B cell (primary cell): ENCODE results near the gene SNX32. TPM values are rescaled to one million over a fixed set of nuclear protein-coding genes. Genes with fewer than 3 reads are reported as not detected.

ENCODE experiments used
- ATAC-seq: fragments of 200-7000 bp; cut with Tn5 transposase; one replicate; pipeline ENCODE4 v1.10.0; 2021; ENCODE audit warnings: low read depth, mild to moderate bottlenecking, moderate number of reproducible peaks, moderate library complexity
- CTCF ChIA-PET: fragments of 350-600 bp; sonication (Branson Sonifier 250); formaldehyde crosslinking; loops from one replicate; lab custom pipeline; 2021; ENCODE audit warnings: antibody characterized with exemption, inconsistent platforms; lab: Charles Lee
- POLR2A ChIA-PET: fragments of 350-600 bp; sonication (Branson Sonifier 250); formaldehyde crosslinking; loops from one replicate; lab custom pipeline; 2021; ENCODE audit warnings: antibody characterized with exemption; lab: Charles Lee
- DNase-seq: peaks from one replicate; pipeline ENCODE4 v3.0.0; 2013
- H2AFZ ChIP-seq: 2 replicates; pipeline ENCODE4 v1.6.1; 2012; ENCODE audit warnings: mild to moderate bottlenecking, low read depth, low read length; ENCODE audit not compliant: insufficient read depth, poor library complexity, severe bottlenecking
- H3K27ac ChIP-seq, 2 donors: 1 replicate in 1 of 2; 2 replicates in 1 of 2; pipeline ENCODE4 v1.5.1; 2012 to 2013; ENCODE audit warnings: low read length in 2 of 2, mild to moderate bottlenecking in 2 of 2, moderate library complexity in 1 of 2
- H3K27me3 ChIP-seq, 4 experiments: fragments of 200-600 bp in 1 of 4; sonication (generic) in 1 of 4; replicated peaks in 1 of 4; 1 replicate in 2 of 4; 2 replicates in 2 of 4; pipeline versions ENCODE4 v1.6.1 to v1.7.0; 2013 to 2016; ENCODE audit warnings: low read length in 3 of 4, mild to moderate bottlenecking in 2 of 4, mixed read lengths in 1 of 4, moderate library complexity in 1 of 4; ENCODE audit not compliant: insufficient read depth in 4 of 4, control insufficient read depth in 3 of 4; ENCODE audit errors: control extremely low read depth in 1 of 4
- H3K36me3 ChIP-seq, 2 experiments: replicated peaks in 1 of 2; 1 replicate in 1 of 2; 2 replicates in 1 of 2; pipeline versions ENCODE4 v1.6.1 to v1.7.1; 2013; ENCODE audit warnings: low read length in 1 of 2; ENCODE audit not compliant: insufficient read depth in 2 of 2, control insufficient read depth in 1 of 2; ENCODE audit errors: control extremely low read depth in 1 of 2, extremely low read depth in 1 of 2
- H3K4me1 ChIP-seq, 2 donors: fragments of 200-600 bp in 1 of 2; sonication (generic) in 1 of 2; 1 replicate in 1 of 2; 2 replicates in 1 of 2; pipeline versions ENCODE4 v1.5.1 to v1.6.1; 2013 to 2017; ENCODE audit warnings: low read length in 2 of 2; ENCODE audit not compliant: control insufficient read depth in 2 of 2, insufficient read depth in 2 of 2
- H3K4me2 ChIP-seq: replicated peaks from 2 replicates; pipeline ENCODE3; 2012; ENCODE audit warnings: mild to moderate bottlenecking, low read depth, low read length; ENCODE audit not compliant: poor library complexity, severe bottlenecking
- H3K4me3 ChIP-seq, 5 experiments: fragments of 200-600 bp in 1 of 5; sonication (generic) in 1 of 5; 1 replicate in 3 of 5; 2 replicates in 2 of 5; pipeline versions ENCODE4 v1.5.1 to v1.7.0; 2011 to 2016; ENCODE audit warnings: low read length in 4 of 5, mild to moderate bottlenecking in 4 of 5, low read depth in 2 of 5, control low read depth in 1 of 5, moderate library complexity in 1 of 5; ENCODE audit not compliant: insufficient read depth in 1 of 5; ENCODE audit errors: control extremely low read depth in 1 of 5, extremely low read depth in 1 of 5
- H3K79me2 ChIP-seq: fragments of 200-600 bp; sonication (generic); one replicate; pipeline ENCODE4 v1.6.0; 2016; ENCODE audit warnings: low read length; ENCODE audit not compliant: control insufficient read depth, insufficient read depth
- H3K9ac ChIP-seq: fragments of 200-600 bp; sonication (generic); 2 replicates; pipeline ENCODE4 v1.6.1; 2017; ENCODE audit warnings: mild to moderate bottlenecking, low read length, moderate library complexity
- H3K9me3 ChIP-seq, 3 donors: one replicate each; pipeline versions ENCODE4 v1.6.1 to v1.7.1; 2013; ENCODE audit warnings: low read length in 2 of 3; ENCODE audit not compliant: control insufficient read depth in 2 of 3, insufficient read depth in 1 of 3; ENCODE audit errors: control extremely low read depth in 1 of 3
- H4K20me1 ChIP-seq: 2 replicates; pipeline ENCODE4 v1.6.0; 2012; ENCODE audit warnings: mild to moderate bottlenecking, low read length; ENCODE audit not compliant: insufficient read depth, control insufficient read depth, poor library complexity, severe bottlenecking
- H3K27ac Mint-ChIP-seq: one replicate; pipeline ENCODE4 v1.8.0; 2021; ENCODE audit warnings: mixed read lengths
- H3K27me3 Mint-ChIP-seq: one replicate; pipeline ENCODE4 v1.8.0; 2021; ENCODE audit warnings: mixed read lengths
- H3K4me1 Mint-ChIP-seq: one replicate; pipeline ENCODE4 v1.8.0; 2021; ENCODE audit warnings: mixed read lengths
- H3K4me3 Mint-ChIP-seq: one replicate; pipeline ENCODE4 v1.8.0; 2021; ENCODE audit warnings: mixed read lengths
- H3K9me3 Mint-ChIP-seq: one replicate; pipeline ENCODE4 v1.8.0; 2022; ENCODE audit warnings: mixed read lengths; ENCODE audit not compliant: insufficient read depth
- CTCF ChIP-seq: fragments of 200-600 bp; IDR thresholded peaks from one replicate; pipeline ENCODE4 v1.8.0; 2022; ENCODE audit warnings: antibody characterized with exemption, mild to moderate bottlenecking
- EZH2 ChIP-seq: IDR thresholded peaks from 2 replicates; pipeline ENCODE4 v1.6.1; 2012; ENCODE audit warnings: borderline replicate concordance, low read depth, mild to moderate bottlenecking, moderate library complexity, low read length; ENCODE audit not compliant: insufficient read depth, poor library complexity, severe bottlenecking
- WGBS: methylation state at CpG from one replicate; pipeline ENCODE4 v1.1.5; 2013; ENCODE audit warnings: missing lambda C conversion rate; ENCODE audit not compliant: insufficient coverage; 5-methylcytosine and 5-hydroxymethylcytosine counted together
- intact Hi-C: fragments of 100-400 bp; cut with micrococcal nuclease; formaldehyde crosslinking; loops from one replicate; pipeline ENCODE4 v1.10.0; 2022
- polyA plus RNA-seq: library from polyadenylated mRNA; depleted of rRNA; stranded (reverse); fragments of >200 nt; gene quantifications from 2 replicates; pipeline ENCODE4 v1.2.3, GENCODE V29; 2012
- total RNA-seq, 2 donors: library from RNA; stranded (reverse); fragments of 120-200 nt in 1 of 2; gene quantifications; 1 replicate in 1 of 2; 2 replicates in 1 of 2; pipeline versions ENCODE4 v1.2.3 to v1.2.4, GENCODE V29; 2013 to 2022

The SNX32 gene
- total and polyA plus RNA-seq, 2 donors (not counting 1 experiment from before 2014, with no cell fraction given) = 0.57 to 0.89 TPM

- H3K27ac Mint-ChIP-seq = peak overlapping the region; percentile 65
These were observed 40.6 kb upstream of the SNX32 start for GRCh38 chr11:65793144-65793581.

More at GRCh38 chr11:65793144-65793581, 40.6 kb upstream of the SNX32 start:
- H3K4me1 Mint-ChIP-seq = peaks cover 32% of the 10 kb centered on the region
- H3K9me3 Mint-ChIP-seq = no peaks in the 10 kb centered on the region
- Histone ChIP-seq H4K20me1 (no peaks in the 10 kb centered on the region), H3K27ac (no peak overlapping the region), H3K4me3 (no peak overlapping the region), H3K36me3 (no peaks in the 10 kb centered on the region), H3K9me3 (peaks cover 0 to 12% (median 0%) of the 10 kb centered on the region in 3 donors), H3K79me2 (no peaks in the 10 kb centered on the region), H2AFZ (no peak overlapping the region), H3K4me2 (no peak overlapping the region), H3K4me1 (peaks cover 11 to 27% of the 10 kb centered on the region in 2 donors), H3K27me3 (peaks cover 0 to 46% (median 19%) of the 10 kb centered on the region in 4 experiments), H3K9ac (no peak overlapping the region)
- H3K4me3 Mint-ChIP-seq = no peak overlapping the region
- intact Hi-C loops = no loop called here
- POLR2A ChIA-PET = no interaction called here
- no peak for ATAC-seq
- WGBS = 93% methylated on average over 16 of the region's 16 CpGs
- H3K27me3 Mint-ChIP-seq = peaks cover 3% of the 10 kb centered on the region
- CTCF ChIA-PET = interaction anchor here (0.6 to 7.2 kb wide), 6 partner anchors 13 to 790 kb away, joined by 3 to 48 read pairs (median 5); partner anchors contain the start of genes AP5B1 and KAT5
- no peak for TF ChIP-seq EZH2
- TF ChIP-seq CTCF = no peak
- DNase-seq = no peak
